HG02763 (cell line): ENCODE results near the gene KCNT2.
"Not testable (repeated sequence)": the region's sequence is repeated elsewhere in the genome, so short reads cannot be mapped to it uniquely, and the experiment has no call there.

Experiments used
- ATAC-seq: cut with Tn5 transposase; IDR thresholded peaks from one replicate; pipeline ENCODE4 v1.9.1; 2021; ENCODE audit warnings: mild to moderate bottlenecking, moderate library complexity; ENCODE audit not compliant: unreplicated experiment

KCNT2 gene

GRCh38 chr1:196516373-196516772 lies 91.9 kb downstream of the KCNT2 start:
- ATAC-seq, result no peak

DNA sequence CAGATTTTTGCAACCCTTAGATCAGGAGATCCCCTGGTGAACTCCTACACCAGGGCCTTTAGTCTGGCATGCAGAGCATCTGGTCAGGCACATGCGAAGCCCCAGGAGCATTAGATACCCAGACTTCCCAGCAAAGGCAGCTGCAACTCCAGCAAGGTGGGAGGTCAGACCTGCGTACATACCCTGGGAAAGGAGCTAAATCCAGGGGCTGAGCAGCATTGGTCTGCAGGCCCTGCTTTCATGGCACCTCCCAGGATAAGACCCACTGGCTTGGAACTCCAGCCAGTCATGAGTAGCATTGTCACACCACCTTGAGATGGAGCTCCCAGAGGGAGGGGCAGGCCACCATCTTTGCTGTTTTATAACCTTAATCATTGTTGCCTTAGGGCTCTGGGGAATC lies 92.3 kb downstream of the KCNT2 start:
- ATAC-seq, result no peak

GRCh38 chr1:196513821-196514220 lies 94.4 kb downstream of the KCNT2 start:
- no peak for ATAC-seq

GRCh38 chr1:196510451-196510850 lies 97.8 kb downstream of the KCNT2 start:
- ATAC-seq, result no peak

GRCh38 chr1:196504224-196504623 lies 104.0 kb downstream of the KCNT2 start:
- not testable (repeated sequence) for ATAC-seq

GRCh38 chr1:196502437-196502836 lies 105.8 kb downstream of the KCNT2 start:
- ATAC-seq, result no peak

DNA sequence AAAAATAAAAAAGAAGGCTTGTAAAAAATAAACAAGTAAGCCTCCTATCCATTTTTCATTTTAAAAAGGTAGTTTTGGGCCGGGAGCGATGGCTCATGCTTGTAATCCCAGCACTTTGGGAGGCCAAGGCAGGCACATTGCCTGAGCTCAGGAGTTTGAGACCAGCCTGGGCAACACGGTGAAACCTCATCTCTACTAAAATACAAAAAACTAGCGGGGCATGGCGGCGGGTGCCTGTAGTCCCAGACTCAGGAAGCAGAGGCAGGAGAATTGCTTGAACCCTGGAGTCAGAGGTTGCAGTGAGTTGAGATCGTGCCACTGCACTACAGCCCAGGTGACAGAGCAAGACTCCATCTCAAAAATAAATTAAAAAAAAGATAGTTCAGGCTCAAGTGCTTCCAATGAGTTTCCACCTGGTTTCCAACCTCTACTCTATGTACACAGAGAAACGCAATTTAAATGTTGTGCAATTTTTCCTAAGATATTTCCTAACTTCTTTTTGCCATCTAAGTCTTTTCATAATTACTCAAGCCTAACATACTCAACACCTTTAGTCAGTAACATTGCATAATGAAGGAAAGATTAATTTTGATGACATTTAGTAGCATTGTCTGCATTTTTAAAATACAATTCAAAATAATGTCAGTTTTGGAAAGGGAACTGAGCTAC lies 106.3 kb downstream of the KCNT2 start:
- ATAC-seq, result no peak

GRCh38 chr1:196497817-196498216 lies 110.4 kb downstream of the KCNT2 start:
- no peak for ATAC-seq

GRCh38 chr1:196494766-196495165 lies 113.5 kb downstream of the KCNT2 start:
- no peak for ATAC-seq

GRCh38 chr1:196493881-196494280 lies 114.4 kb downstream of the KCNT2 start:
- no peak for ATAC-seq

DNA sequence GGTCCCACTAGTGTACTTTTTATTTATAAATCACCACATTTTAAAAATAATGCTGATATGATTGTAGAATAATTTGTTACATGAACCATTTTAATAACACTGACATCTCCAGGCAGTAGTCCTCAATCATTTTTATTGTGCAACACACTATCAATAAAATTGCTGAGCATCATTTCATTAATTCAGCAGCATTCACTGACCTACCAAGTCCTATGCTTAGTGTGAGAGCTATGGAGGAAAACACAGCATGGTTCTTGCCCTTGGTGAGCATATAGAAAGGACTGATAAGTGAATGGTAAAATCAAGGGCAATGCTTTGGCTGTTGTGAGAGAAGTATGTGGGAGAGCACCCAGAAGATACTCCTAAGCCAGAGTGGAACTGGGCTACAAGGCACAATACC lies 119.7 kb downstream of the KCNT2 start:
- ATAC-seq, result no peak

- no peak for ATAC-seq
Observed at GRCh38 chr1:196486346-196486745, 121.9 kb downstream of the KCNT2 start.

GRCh38 chr1:196481616-196482015 lies 126.6 kb downstream of the KCNT2 start:
- no peak for ATAC-seq

- ATAC-seq, result no peak
Observed at GRCh38 chr1:196477262-196477661, 131.0 kb downstream of the KCNT2 start.

GRCh38 chr1:196467230-196467925 lies 140.9 kb downstream of the KCNT2 start:
- no peak for ATAC-seq

- no peak for ATAC-seq
Observed at GRCh38 chr1:196466654-196467053, 141.6 kb downstream of the KCNT2 start.

- ATAC-seq, result no peak
Observed at GRCh38 chr1:196466166-196466565, 142.1 kb downstream of the KCNT2 start.

- no peak for ATAC-seq
Observed at GRCh38 chr1:196464480-196464941, 143.7 kb downstream of the KCNT2 start.

DNA sequence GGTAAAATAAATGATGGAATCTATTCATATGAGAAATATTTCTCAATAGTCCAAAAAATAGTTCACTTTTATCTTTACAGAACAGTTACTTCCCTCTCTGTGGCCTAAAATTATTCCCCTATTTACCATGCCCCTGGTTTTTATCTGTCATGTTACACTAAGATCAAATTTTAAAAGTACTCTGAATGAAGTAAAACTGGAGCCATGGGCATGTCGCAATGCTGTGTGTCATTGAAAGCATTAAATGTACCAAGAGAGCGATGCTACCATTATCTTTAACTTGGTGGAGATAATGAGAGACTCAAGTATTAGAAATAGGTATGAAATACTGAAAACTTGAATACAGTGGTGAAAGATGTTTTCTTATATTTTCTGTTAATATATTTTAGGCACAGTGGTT lies 146.2 kb downstream of the KCNT2 start:
- no peak for ATAC-seq

- ATAC-seq, result no peak
Observed at GRCh38 chr1:196461521-196461920, 146.7 kb downstream of the KCNT2 start.

- ATAC-seq, result no peak
Observed at GRCh38 chr1:196459383-196459782, 148.9 kb downstream of the KCNT2 start.

DNA sequence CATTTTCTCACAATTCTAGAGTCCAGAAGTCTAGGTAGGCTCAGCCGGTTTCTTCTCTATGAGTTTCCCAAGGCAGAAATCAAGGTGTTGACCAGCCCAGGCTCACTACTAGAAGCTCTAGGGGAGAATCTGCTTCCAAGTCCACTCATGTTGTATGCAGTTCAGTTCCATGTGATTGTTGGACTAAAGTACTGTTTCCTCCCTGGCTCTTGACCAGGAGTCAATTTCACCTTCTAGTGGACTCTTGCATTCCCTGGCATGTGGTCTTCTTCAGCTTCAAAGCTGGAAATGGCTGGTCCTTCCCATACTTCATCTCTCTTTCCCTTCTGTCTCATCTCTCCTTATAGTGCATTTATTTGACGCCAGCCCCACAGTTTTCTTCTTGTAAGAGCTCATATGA lies 153.4 kb downstream of the KCNT2 start:
- ATAC-seq, result no peak

- ATAC-seq, result no peak
Observed at GRCh38 chr1:196451103-196451502, 157.1 kb downstream of the KCNT2 start.
